SHP77 treated with DMSO at 0.1 percent for 48 hours (cell line): Measurements from ENCODE around the gene SLC22A16.
"Not testable (repeated sequence)": the region's sequence is repeated elsewhere in the genome, so short reads cannot be mapped to it uniquely, and the experiment has no call there.

Experiments used
- DNase-seq: peaks from one replicate; lab custom pipeline; 2025; lab: John Stamatoyannopoulos, UW

SLC22A16 gene, protein sequence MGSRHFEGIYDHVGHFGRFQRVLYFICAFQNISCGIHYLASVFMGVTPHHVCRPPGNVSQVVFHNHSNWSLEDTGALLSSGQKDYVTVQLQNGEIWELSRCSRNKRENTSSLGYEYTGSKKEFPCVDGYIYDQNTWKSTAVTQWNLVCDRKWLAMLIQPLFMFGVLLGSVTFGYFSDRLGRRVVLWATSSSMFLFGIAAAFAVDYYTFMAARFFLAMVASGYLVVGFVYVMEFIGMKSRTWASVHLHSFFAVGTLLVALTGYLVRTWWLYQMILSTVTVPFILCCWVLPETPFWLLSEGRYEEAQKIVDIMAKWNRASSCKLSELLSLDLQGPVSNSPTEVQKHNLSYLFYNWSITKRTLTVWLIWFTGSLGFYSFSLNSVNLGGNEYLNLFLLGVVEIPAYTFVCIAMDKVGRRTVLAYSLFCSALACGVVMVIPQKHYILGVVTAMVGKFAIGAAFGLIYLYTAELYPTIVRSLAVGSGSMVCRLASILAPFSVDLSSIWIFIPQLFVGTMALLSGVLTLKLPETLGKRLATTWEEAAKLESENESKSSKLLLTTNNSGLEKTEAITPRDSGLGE

DNA sequence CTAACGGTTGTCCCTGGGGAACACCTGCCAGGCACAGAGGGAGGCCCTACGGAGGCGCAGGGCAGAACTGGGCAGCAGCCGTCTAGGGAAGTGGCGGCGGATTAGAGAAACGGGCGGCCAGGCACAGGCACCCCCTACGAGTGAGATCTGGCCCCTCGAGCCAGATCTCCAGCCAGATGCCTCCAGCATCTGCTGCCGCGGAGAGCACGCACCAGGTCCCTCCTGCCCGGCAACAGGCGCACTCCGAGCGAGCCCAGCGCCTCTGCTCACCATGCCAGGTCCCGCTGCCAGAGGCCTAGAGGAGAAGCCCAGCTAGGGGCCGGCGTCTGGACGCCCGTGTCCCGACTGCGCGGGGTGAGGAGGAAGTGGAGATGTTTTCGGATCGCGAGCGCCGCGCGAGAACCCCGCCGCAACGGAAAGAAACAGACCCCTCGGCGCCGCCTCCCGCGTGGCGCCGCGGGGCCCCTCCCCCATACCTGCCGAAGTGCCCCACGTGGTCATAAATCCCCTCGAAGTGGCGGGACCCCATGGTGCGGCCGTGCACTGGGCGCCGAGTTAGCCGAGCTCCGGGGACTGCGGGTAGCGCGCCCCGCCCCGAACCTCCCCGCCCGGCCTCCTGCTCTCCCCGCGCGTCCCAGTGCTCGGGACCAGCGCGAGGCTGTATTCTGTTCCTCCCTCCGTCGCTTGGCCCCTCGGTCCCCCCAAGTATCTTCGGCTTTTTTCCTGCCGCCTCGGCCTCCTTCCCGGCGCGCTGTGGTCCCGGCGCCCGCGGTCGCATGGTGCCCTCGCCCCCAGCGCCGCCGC lies at the start of gene SLC22A16:
Gene SLC22A16 (minus strand): TSS at position 568 of the 804 bp plus-strand sequence. CDS start 39 bp downstream, at position 529.
- DNase-seq, result no peak

DNA sequence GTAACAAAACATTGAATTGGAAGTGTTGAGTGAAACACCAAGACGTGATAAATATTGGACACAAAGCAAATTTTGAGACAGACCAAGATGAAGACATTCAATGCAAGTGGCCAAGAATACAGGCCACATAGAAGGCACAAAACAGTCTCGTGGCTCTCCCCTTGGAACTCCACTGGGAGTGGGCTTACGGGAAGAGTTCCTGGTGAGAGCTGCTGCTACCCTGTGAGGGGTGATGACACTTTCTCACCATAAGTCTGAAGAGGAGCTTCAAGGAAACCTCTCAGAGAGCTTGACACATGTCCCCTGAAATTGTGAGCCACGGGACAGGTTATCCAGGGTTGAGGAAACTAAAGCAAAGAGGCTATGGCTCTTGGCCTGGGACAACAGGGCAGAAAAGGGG lies 48.6 kb upstream of the SLC22A16 start:
- DNase-seq, result no peak

DNA sequence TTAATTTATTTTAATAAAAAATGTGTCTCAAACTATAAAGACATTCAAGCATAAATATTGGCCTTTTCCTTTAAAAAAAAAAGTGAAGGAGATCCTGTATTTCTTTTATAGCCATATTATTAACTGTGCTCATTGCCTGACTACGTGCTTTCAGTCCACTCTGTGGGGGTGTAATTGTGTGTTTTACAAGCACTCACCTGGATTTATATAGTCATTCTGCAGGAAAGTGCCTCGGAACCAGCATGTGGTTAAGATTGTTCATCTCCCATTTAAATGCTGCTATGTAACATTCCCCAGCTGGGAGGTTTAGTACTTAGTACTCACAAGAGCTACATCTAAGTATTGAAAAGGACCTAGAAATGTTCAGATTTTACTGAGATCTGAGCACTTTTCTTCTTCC lies 47.9 kb upstream of the SLC22A16 start:
- DNase-seq, result no peak

DNA sequence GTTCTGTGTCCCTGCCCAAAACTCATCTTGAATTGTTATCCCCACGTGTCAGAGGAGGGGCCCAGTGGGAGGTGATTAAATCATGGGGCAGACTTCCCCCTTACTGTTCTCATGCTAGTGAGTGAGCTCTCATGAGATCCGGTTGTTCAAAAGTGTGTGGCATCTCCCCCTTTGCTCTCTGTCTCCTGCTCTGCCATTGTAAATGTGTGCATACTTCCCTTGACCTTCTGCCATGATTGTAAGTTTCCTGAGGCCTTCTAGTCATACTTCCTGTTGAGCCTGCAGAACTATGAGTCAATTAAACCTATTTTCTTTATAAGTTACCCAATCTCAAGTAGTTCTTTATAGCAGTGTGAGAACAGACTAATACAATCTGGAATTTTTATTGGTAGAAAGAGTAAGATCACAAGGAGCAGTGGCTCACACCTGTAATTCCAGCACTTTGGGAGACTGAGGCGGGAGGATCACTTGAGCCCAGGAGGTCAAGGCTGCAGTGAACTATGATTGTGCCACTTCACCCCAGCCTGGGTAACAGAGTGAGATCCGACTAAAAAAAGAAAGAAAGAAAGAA lies 47.1 kb upstream of the SLC22A16 start:
- DNase-seq, result no peak

DNA sequence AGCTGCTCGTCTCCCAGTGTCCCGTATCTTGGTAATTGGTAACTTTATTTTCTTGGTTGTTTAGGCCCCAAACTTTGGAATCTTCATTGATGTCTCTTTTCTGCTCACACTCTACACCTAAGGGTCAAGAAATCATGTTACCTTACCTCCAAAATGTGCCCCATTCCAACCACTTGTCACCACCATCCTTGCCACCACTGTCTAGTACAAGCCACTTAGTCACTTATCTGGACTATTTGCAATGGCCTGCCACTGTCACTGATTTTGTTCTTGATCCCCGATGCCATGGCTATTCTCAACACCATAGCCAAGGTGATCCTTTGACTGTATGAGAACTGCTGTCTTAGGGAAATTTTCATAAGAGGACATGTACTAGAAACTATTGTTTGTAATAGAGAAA lies 46.0 kb upstream of the SLC22A16 start:
- no peak for DNase-seq

DNA sequence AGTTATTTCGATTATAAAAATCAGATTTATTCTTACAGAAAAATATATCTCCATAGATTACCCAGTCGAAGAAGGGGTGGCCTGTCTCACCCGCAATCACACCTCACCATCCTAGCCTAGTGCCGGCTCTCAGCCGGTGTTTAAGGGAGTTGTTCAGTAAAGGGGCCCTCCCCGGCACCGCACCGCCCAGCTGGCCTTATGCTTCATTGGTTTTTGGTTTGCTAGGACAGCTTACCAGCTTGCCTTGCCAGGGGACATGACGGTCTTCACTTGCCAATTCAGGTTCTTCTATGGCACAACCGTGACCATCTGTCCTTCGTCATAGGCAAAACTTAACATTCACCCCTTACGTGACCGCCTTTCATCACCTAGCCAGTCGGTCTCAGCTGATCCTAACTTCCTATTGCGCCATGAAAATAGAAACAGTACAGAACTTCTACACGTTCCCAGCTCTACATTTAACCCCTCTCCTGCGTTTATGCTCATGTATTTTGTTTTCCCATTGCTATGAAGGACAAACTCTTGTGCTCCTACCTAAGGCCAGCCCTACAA lies 44.7 kb upstream of the SLC22A16 start:
- DNase-seq, result no peak

- no peak for DNase-seq
These were observed 44.0 kb upstream of the SLC22A16 start for GRCh38 chr6:110520209-110520965.

- no peak for DNase-seq
These were observed 41.3 kb upstream of the SLC22A16 start for GRCh38 chr6:110517601-110518281.

- DNase-seq, result no peak
These were observed 40.6 kb upstream of the SLC22A16 start for GRCh38 chr6:110517034-110517433.

- no peak for DNase-seq
These were observed 38.4 kb upstream of the SLC22A16 start for GRCh38 chr6:110514818-110515217.

DNA sequence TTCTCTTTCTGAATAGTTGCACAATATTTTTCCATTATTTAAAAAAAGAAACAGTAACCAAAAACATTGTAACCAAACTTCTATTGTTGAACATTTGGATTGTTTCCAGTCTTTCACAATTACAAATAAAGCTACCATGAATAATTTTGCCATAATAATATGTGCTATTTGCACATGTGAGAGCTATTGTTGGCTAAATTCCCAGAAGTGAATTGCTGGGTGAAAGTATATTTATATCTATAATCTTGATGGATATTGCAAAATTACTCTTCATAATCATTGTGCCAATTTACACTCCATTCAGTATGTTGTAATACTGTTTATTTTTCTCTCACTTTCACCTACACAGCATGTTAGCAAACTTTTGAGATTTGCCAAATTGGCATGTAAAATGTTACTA lies 36.6 kb upstream of the SLC22A16 start:
- no peak for DNase-seq

DNA sequence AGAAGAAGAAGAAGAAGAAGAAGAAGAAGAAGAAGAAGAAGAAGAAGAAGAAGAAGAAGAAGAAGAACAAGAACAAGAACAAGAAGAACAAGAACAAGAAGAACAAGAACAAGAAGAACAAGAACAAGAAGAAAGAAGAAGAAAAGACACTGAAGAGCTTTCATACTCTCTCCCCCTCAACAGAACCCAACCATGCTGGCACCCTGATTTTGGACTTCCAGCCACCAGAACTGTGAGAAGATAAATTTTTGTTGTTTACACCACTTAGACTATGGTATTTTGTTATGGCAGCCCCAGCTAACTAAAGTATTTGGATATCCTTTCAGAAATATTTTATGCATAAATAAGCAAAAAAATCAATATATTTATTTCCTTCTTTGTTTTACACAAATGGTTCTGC lies 36.1 kb upstream of the SLC22A16 start:
- not testable (repeated sequence) for DNase-seq

GRCh38 chr6:110511401-110511800 lies 35.0 kb upstream of the SLC22A16 start:
- DNase-seq, result no peak

DNA sequence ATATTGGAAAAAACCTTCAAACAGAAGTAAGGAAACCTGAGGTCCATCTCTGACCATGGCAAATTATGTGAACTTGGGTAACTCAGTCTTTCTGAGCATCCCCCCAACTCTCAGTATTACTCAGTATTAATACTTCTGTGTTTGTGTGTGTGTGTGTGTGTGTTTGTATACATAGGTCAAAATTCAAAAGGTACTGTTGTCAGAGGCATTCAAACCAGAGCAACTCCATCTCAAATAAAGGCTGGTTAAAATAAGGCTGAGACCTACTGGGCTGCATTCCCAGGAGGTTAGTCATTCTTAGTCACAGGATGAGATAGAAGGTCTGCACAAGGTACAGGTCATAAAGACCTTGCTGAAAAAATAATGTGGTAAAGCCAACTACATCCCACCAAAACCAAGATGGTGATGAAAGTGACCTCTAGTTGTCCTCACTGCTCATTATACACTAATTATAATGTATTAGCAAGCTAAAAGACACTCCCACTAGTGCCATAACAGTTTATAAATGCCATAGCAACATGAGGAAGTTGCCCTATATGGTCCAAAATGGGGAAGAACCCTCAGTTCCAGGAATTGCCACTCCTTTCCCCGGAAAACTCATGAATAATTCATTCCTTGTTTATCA lies 33.3 kb upstream of the SLC22A16 start:
- no peak for DNase-seq

- DNase-seq, result not testable (repeated sequence)
These were observed 28.5 kb upstream of the SLC22A16 start for GRCh38 chr6:110504891-110505290.

DNA sequence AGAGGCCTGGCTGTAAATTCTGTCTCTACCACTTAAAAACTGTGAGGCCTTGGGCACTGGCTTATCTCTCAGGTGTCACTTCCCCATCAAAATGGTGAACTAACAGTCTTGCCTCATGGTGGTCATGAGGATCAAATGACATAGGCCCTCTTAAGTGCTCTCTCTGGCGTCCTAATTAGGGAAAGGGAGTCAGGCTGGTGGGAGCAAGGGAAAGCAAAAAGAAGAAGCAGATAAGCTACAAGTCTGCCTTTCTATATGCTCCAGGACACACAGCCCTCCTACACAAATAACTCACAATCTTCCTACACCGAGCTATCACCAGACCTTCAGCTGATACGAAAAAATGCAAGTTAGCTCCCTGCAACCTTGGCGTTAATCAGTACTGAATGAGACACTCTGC lies 19.5 kb upstream of the SLC22A16 start:
- no peak for DNase-seq

- no peak for DNase-seq
These were observed 16.9 kb upstream of the SLC22A16 start for GRCh38 chr6:110493253-110493800.

DNA sequence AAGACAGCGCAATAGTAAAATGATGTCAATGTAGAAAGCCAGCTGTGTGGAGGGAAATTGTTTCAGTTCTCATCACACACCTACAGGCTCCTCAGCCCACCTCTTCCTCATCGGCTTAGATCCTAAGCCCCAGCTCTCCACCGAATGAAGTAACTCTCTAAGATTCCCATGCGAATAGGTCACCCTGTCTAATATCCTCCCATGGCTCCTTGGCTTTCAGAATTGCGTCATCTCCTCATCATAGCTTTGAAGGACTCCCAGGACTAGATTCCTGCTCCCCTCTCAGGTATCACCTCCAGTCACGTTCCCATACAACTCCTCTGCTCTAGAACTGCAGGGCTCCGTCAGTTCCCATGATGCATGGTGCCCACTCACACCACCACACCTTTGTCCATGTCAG lies 16.2 kb upstream of the SLC22A16 start:
- no peak for DNase-seq

GRCh38 chr6:110491644-110492317 lies 15.4 kb upstream of the SLC22A16 start:
- DNase-seq, result no peak

GRCh38 chr6:110491299-110491643 lies 14.9 kb upstream of the SLC22A16 start:
- DNase-seq, result no peak
